GM23338 (cell line): ENCODE data around the gene SLC6A3. TPM values are rescaled to one million over a fixed set of nuclear protein-coding genes. Genes with fewer than 3 reads are reported as not detected.

Experiments used
- ATAC-seq: fragments of 200-7000 bp; cut with Tn5 transposase; 3 replicates; pipeline ENCODE4 v1.9.1; 2020
- DNase-seq: peaks from one replicate; pipeline ENCODE4 v3.0.0-alpha.2; 2015; ENCODE audit warnings: low spot score
- H2AFZ ChIP-seq: fragments of 200-600 bp; sonication (generic); 2 replicates; pipeline ENCODE4 v1.8.0; 2016; ENCODE audit warnings: antibody characterized with exemption, mild to moderate bottlenecking, moderate library complexity
- H3F3A ChIP-seq: fragments of 200-600 bp; sonication (generic); replicated peaks from 2 replicates; pipeline ENCODE4 v1.8.0; 2017; ENCODE audit warnings: antibody characterized with exemption, mixed run types, low read depth
- H3K27ac ChIP-seq: fragments of 200-600 bp; sonication (generic); 2 replicates; pipeline ENCODE4 v1.6.1; 2016; ENCODE audit warnings: low read depth
- H3K27me3 ChIP-seq: fragments of 200-600 bp; sonication (generic); 2 replicates; pipeline ENCODE4 v1.8.0; 2016; ENCODE audit warnings: mild to moderate bottlenecking, mixed run types, moderate library complexity; ENCODE audit not compliant: insufficient read depth
- H3K36me3 ChIP-seq: fragments of 200-600 bp; sonication (generic); 2 replicates; pipeline ENCODE4 v1.8.0; 2016; ENCODE audit warnings: mild to moderate bottlenecking; ENCODE audit not compliant: insufficient read depth
- H3K4me1 ChIP-seq: fragments of 200-600 bp; sonication (generic); 2 replicates; pipeline ENCODE4 v1.8.0; 2016; ENCODE audit warnings: mild to moderate bottlenecking, moderate library complexity; ENCODE audit not compliant: insufficient read depth
- H3K4me2 ChIP-seq: fragments of 200-600 bp; sonication (generic); 2 replicates; pipeline ENCODE4 v1.7.1; 2017; ENCODE audit warnings: mixed run types
- H3K4me3 ChIP-seq: fragments of 200-600 bp; sonication (generic); 2 replicates; pipeline ENCODE4 v1.6.1; 2016; ENCODE audit warnings: mixed run types
- H3K79me2 ChIP-seq: fragments of 200-600 bp; sonication (generic); replicated peaks from 2 replicates; pipeline ENCODE4 v1.8.0; 2017; ENCODE audit warnings: mild to moderate bottlenecking; ENCODE audit not compliant: insufficient read depth
- H3K9me2 ChIP-seq: fragments of 200-600 bp; sonication (generic); 2 replicates; pipeline ENCODE4 v1.8.0; 2017; ENCODE audit not compliant: insufficient read depth
- H4K20me1 ChIP-seq: fragments of 200-600 bp; sonication (generic); replicated peaks from 2 replicates; pipeline ENCODE4 v1.8.0; 2017; ENCODE audit warnings: mild to moderate bottlenecking; ENCODE audit not compliant: insufficient read depth
- H3K27ac Mint-ChIP-seq: 2 replicates; pipeline ENCODE4 v1.8.0; 2020; ENCODE audit warnings: inconsistent platforms, mild to moderate bottlenecking, moderate library complexity, mixed read lengths
- H3K27me3 Mint-ChIP-seq: 3 replicates; pipeline ENCODE4 v1.8.0; 2022; ENCODE audit warnings: low read depth, mild to moderate bottlenecking, moderate library complexity, mixed read lengths, inconsistent platforms; ENCODE audit not compliant: insufficient read depth, poor library complexity
- H3K36me3 Mint-ChIP-seq: 3 replicates; pipeline ENCODE4 v1.8.0; 2021; ENCODE audit warnings: low read depth, mild to moderate bottlenecking, inconsistent platforms, moderate library complexity, mixed read lengths
- H3K4me1 Mint-ChIP-seq: 3 replicates; pipeline ENCODE4 v1.8.0; 2020; ENCODE audit warnings: mild to moderate bottlenecking, inconsistent platforms, mixed read lengths
- H3K4me3 Mint-ChIP-seq: 3 replicates; pipeline ENCODE4 v1.8.0; 2021; ENCODE audit warnings: moderate library complexity, mild to moderate bottlenecking, inconsistent platforms, mixed read lengths
- H3K9me3 Mint-ChIP-seq: 3 replicates; pipeline ENCODE4 v1.8.0; 2020; ENCODE audit warnings: moderate library complexity, mild to moderate bottlenecking, inconsistent platforms, mixed read lengths
- CREB1 ChIP-seq: fragments of 250-450 bp; sonication (Bioruptor Pico); IDR thresholded peaks from 2 replicates; pipeline ENCODE4 v1.5.0; 2020; ENCODE audit warnings: low read depth, mild to moderate bottlenecking, moderate library complexity
- CTCF ChIP-seq, 2 experiments: fragments of 200-600 bp in 1 of 2; sonication (generic) in 1 of 2; conservative IDR thresholded peaks; 2 replicates each; pipeline versions ENCODE4 v1.5.1 to v1.6.1; 2016 to 2017; ENCODE audit warnings: antibody characterized with exemption in 2 of 2, low read depth in 2 of 2, mild to moderate bottlenecking in 2 of 2, moderate library complexity in 1 of 2
- ETS1 ChIP-seq: IDR thresholded peaks from 2 replicates; pipeline ENCODE4 v1.6.1; 2016; ENCODE audit warnings: antibody characterized with exemption
- EZH2 ChIP-seq: fragments of 200-600 bp; sonication (generic); IDR thresholded peaks from one replicate; pipeline ENCODE4 v1.8.0; 2017; ENCODE audit warnings: antibody characterized with exemption, mild to moderate bottlenecking, low read depth; ENCODE audit not compliant: unreplicated experiment
- JUNB ChIP-seq: IDR thresholded peaks from one replicate; pipeline ENCODE4 v1.6.1; 2016; ENCODE audit warnings: antibody characterized with exemption; ENCODE audit not compliant: unreplicated experiment
- POLR2AphosphoS5 ChIP-seq: IDR thresholded peaks from 2 replicates; pipeline ENCODE4 v1.6.1; 2016; ENCODE audit warnings: antibody characterized with exemption, low read depth
- STAT1 ChIP-seq: IDR thresholded peaks from one replicate; pipeline ENCODE4 v1.6.1; 2016; ENCODE audit warnings: antibody characterized with exemption; ENCODE audit not compliant: unreplicated experiment
- polyA plus RNA-seq: library from polyadenylated mRNA; unstranded; fragments of >200 nt; fragmentation: Nextera tagmentation; extraction: Ambion mirVana; gene quantifications from 2 replicates; pipeline ENCODE4 v1.2.1, GENCODE V29; 2016
- total RNA-seq: library from RNA; depleted of rRNA; stranded (reverse); fragments of >200 nt; shearing (Covaris generic); gene quantifications from 2 replicates; pipeline ENCODE4 v1.2.3, GENCODE V29; 2014; rRNA removed

SLC6A3 gene
- total and polyA plus RNA-seq, 2 experiments from 2014 or later, result 0.76 to 1.0 TPM

GRCh38 chr5:1343931-1344901 lies 101.0 kb downstream of the SLC6A3 start:
- no peak overlapping the region for H2AFZ ChIP-seq
- DNase-seq, result peak; percentile 22

GRCh38 chr5:1343315-1343751 lies 101.9 kb downstream of the SLC6A3 start:
- no peak for ATAC-seq
- peaks cover 25% of the 10 kb centered on the region for H3K79me2 ChIP-seq
- no peak overlapping the region for H3K27ac Mint-ChIP-seq

More at GRCh38 chr5:1343931-1344901, 101.0 kb downstream of the SLC6A3 start:
- no peaks in the 10 kb centered on the region for H3K27me3 ChIP-seq
- H3K4me2 ChIP-seq, result peak overlapping the region; percentile 96
- peaks cover 26% of the 10 kb centered on the region for H4K20me1 ChIP-seq
- H3K79me2 ChIP-seq, result peaks cover 25% of the 10 kb centered on the region
- TF ChIP-seq EZH2 (no peak), STAT1 (no peak)
- peak overlapping the region; percentile 91 for H3K4me3 Mint-ChIP-seq
- ATAC-seq, result peak; percentile 28
- no peak overlapping the region for H3K27ac Mint-ChIP-seq
- H3F3A ChIP-seq, result no peaks in the 10 kb centered on the region
- H3K27me3 Mint-ChIP-seq, result peaks cover 3% of the 10 kb centered on the region
- peak overlapping the region; percentile 85 for H3K4me3 ChIP-seq
- no peaks in the 10 kb centered on the region for H3K9me2 ChIP-seq
- H3K4me1 ChIP-seq, result peaks cover 11% of the 10 kb centered on the region
- H3K9me3 Mint-ChIP-seq, result no peaks in the 10 kb centered on the region; the same call in 2 of the 3 replicates
- peaks cover 14% of the 10 kb centered on the region; the same call in 1 of the 2 replicates for H3K36me3 ChIP-seq
- H3K4me1 Mint-ChIP-seq, result peaks cover 15% of the 10 kb centered on the region
- H3K27ac ChIP-seq, result no peak overlapping the region
- peaks cover 43% of the 10 kb centered on the region for H3K36me3 Mint-ChIP-seq

More at GRCh38 chr5:1343315-1343751, 101.9 kb downstream of the SLC6A3 start:
- TF ChIP-seq STAT1, result no peak
- TF ChIP-seq CREB1 (CRISPR knock-in tag), result no peak
- no peak for TF ChIP-seq JUNB
- no peak for TF ChIP-seq CTCF (conservative IDR thresholded peaks at IDR 0.05; ENCODE audit: low read depth in 2 of 2)
- no peak for TF ChIP-seq ETS1
- TF ChIP-seq POLR2AphosphoS5, result no peak
- no peaks in the 10 kb centered on the region for H3K9me2 ChIP-seq
- H4K20me1 ChIP-seq, result peaks cover 26% of the 10 kb centered on the region
- peaks cover 14% of the 10 kb centered on the region; the same call in 1 of the 2 replicates for H3K36me3 ChIP-seq
- DNase-seq, result no peak
- H3K27me3 ChIP-seq, result no peaks in the 10 kb centered on the region
- Mint-ChIP-seq H3K36me3 (peaks cover 49% of the 10 kb centered on the region), H3K27me3 (no peaks in the 10 kb centered on the region), H3K9me3 (no peaks in the 10 kb centered on the region), H3K4me3 (peak overlapping the region; percentile 91; the same call in 2 of the 3 replicates), H3K4me1 (peaks cover 15% of the 10 kb centered on the region)
- H3K27ac ChIP-seq, result no peak overlapping the region
- no peak overlapping the region for H2AFZ ChIP-seq
- H3K4me3 ChIP-seq, result peak overlapping the region; percentile 85; the same call in 1 of the 2 replicates
- no peaks in the 10 kb centered on the region for H3F3A ChIP-seq
- H3K4me1 ChIP-seq, result peaks cover 11% of the 10 kb centered on the region
- peak overlapping the region; percentile 96 for H3K4me2 ChIP-seq

Other genes starting within 250 kb of the SLC6A3 start
- gene SLC6A19, start 243.8 kb downstream of the SLC6A3 start, total RNA-seq, result not detected in 2 replicates
- not detected in 2 replicates for gene SLC6A19, start 243.8 kb downstream of the SLC6A3 start, polyA plus RNA-seq
- not detected in 2 replicates for gene SLC6A18, start 220.1 kb downstream of the SLC6A3 start, total RNA-seq
- not detected in 2 replicates for gene SLC6A18, start 220.1 kb downstream of the SLC6A3 start, polyA plus RNA-seq
- 36.2 and 46.4 TPM in 2 replicates for gene TERT, start 150.4 kb downstream of the SLC6A3 start, total RNA-seq
- 9.1 and 9.8 TPM in 2 replicates for gene TERT, start 150.4 kb downstream of the SLC6A3 start, polyA plus RNA-seq
- gene CLPTM1L, start 100.3 kb downstream of the SLC6A3 start, total RNA-seq, result 110 and 142 TPM in 2 replicates
- gene CLPTM1L, start 100.3 kb downstream of the SLC6A3 start, polyA plus RNA-seq, result 39.9 and 41.7 TPM in 2 replicates
- 255 and 263 TPM in 2 replicates for gene LPCAT1, start 78.5 kb upstream of the SLC6A3 start, total RNA-seq
- 75.0 and 78.0 TPM in 2 replicates for gene LPCAT1, start 78.5 kb upstream of the SLC6A3 start, polyA plus RNA-seq